ENCODE measurements around the gene USP10.

The USP10 gene

DNA sequence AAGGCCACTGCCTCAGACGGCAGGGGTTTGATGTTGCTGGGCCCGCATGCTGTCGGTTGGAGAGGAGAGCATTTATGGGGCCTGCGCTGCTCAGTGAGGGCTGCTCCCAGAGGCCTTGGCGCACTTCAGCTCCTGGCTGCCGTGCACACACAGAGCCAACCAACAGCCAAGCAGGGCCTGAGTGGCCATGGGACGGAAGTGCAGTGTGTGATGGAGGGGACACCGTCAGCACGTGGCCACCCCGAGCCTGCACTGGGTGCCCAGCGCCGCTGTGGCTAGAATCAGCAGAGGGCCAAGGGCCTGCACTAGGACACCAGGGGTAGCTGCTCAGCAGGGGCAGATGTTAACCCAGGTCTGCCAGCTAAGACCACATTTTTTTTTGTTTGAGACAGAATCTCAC, 29.7 kb upstream of the USP10 start:
- Histone ChIP-seq H3K27ac (no peak overlapping the region), H3K4me2 (no peak overlapping the region), H3K27me3 (no peaks in the 10 kb centered on the region), H3K4me3 (no peak overlapping the region), H3K9me3 (replicated peaks in 1 of 11) (no peaks in the 10 kb centered on the region), H3K36me3 (peaks cover 11 to 34% (median 16%) of the 10 kb centered on the region in 11 experiments; a peak in 21 of 22 replicates), H3K9ac (no peak overlapping the region), H3K4me1 (peaks cover 15 to 31% (median 21%) of the 10 kb centered on the region in 10 experiments), H4K20me1 (peaks cover 0 to 25% (median 5%) of the 10 kb centered on the region in 11 experiments; a peak in 7 of 22 replicates)
- no peak for TF ChIP-seq Cebpa-rat (IDR thresholded peaks at IDR 0.05)

DNA sequence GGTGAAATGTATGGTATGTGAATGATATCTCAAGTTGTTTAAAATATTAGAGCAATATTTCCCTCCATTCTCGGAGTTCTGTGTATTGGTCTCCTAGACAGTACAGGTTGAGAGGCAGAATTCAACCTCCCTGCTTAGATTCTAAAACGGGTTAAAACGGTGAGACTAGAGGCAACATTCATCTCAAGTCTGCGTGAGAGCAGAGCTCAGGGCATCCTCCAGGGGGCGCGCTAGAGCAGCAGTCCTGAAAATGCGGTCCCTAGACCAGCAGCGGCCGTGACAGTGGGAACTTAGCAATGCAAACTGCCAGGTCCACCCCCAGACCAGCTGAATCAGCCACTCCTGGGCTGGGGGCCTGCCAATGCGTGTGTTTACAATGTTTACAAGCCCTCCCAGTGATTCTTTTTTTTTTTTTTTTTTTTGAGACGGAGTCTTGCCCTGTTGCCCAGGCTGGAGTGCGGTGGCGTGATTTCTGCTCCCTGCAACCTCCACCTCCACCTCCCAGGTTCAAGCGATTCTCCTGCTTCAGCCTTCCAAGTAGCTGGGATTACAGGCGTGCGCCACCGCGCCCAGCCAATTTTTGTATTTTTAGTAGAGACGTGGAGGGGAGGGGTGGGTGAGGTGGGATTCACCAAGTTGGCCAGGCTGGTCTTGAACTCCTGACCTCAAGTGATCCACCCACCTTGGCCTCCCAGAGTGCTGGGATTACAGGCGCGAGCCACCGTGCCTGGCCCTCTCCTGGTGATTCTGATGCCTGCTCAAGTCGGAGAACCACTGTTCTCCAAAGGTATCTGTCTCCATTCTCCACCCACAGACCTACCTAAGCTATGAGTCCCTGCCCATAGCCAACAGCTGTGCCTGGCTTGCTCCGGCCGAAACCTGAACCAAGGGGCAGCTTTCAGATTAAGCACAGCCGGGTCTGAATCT, 27.3 kb upstream of the USP10 start:
- TF ChIP-seq Cebpa-rat (IDR thresholded peaks at IDR 0.05), result no peak
- H3K36me3 ChIP-seq, result peaks cover 0 to 10% (median 0%) of the 10 kb centered on the region in 11 experiments; a peak in 7 of 22 replicates
- no peak overlapping the region; a peak in 2 of 22 replicates for H3K9ac ChIP-seq
- H3K27ac ChIP-seq, result peak overlapping the region in 1 of 11 experiments; percentile 59; a peak in 3 of 22 replicates
- H3K9me3 ChIP-seq (replicated peaks in 1 of 11), result no peaks in the 10 kb centered on the region
- peaks cover 0 to 8% (median 0%) of the 10 kb centered on the region in 11 experiments; a peak in 5 of 22 replicates for H4K20me1 ChIP-seq
- H3K27me3 ChIP-seq, result no peaks in the 10 kb centered on the region
- peak overlapping the region; percentile 30 to 77 (median 61); a peak in 21 of 22 replicates for H3K4me2 ChIP-seq
- no peak overlapping the region for H3K4me3 ChIP-seq
- peaks cover 14 to 30% (median 19%) of the 10 kb centered on the region in 10 experiments for H3K4me1 ChIP-seq

DNA sequence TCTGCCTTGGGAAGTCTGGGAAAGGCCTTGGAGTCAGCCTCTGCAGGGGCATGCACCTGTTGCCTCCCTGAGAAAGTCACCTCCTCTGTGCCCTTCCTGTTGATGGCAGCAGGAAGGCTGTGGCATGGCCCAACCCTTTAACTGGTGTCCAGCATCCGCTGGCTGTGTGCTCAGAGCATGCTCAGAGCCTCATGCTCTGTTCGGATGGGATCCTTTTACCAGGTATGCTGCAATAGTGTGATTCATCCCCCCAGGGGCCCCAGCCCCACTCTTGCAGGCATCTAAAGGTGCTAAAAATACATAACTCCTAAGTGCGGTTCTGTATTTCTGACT, 26.6 kb upstream of the USP10 start:
- Histone ChIP-seq H3K4me3 (no peak overlapping the region), H3K4me2 (peak overlapping the region; percentile 30 to 77 (median 61)), H3K4me1 (peaks cover 14 to 27% (median 19%) of the 10 kb centered on the region in 10 experiments), H4K20me1 (peaks cover 0 to 8% (median 0%) of the 10 kb centered on the region in 11 experiments; a peak in 4 of 22 replicates), H3K9me3 (replicated peaks in 1 of 11) (no peaks in the 10 kb centered on the region), H3K9ac (peak overlapping the region in 3 of 11 experiments; percentile 7 to 33 (median 20); a peak in 5 of 22 replicates), H3K27me3 (no peaks in the 10 kb centered on the region), H3K27ac (peak overlapping the region in 4 of 11 experiments; percentile 43 to 59 (median 55); a peak in 4 of 22 replicates), H3K36me3 (peaks cover 0 to 3% (median 0%) of the 10 kb centered on the region in 11 experiments; a peak in 6 of 22 replicates)
- TF ChIP-seq Cebpa-rat (IDR thresholded peaks at IDR 0.05), result peak in 1 of 11 experiments; percentile 17; a peak in 1 of 22 replicates

DNA sequence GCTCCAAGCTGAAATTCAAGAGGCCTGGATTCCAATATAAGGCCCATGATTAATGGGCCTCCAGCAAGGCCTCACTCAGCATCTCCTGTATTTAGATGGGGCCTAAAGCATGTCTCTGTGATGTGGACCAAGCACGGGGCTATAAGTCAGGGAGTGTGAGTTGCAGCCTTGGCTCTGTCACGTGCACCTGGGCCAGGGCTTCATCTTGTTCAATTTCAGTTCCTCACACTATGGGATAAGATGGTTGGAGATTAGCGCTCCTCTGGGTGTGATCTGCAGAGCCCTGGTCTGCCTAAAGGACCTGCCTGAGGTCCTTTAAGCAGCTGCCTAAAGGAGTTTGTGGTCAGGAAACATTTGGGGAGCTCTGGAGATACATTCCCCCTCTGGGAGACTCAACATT, 26.2 kb upstream of the USP10 start:
- peak overlapping the region in 5 of 11 experiments; percentile 1 to 59 (median 54); a peak in 8 of 22 replicates for H3K27ac ChIP-seq
- H3K27me3 ChIP-seq, result no peaks in the 10 kb centered on the region
- no peak overlapping the region for H3K4me3 ChIP-seq
- TF ChIP-seq Cebpa-rat (IDR thresholded peaks at IDR 0.05), result no peak
- peaks cover 0 to 8% (median 0%) of the 10 kb centered on the region in 11 experiments; a peak in 3 of 22 replicates for H4K20me1 ChIP-seq
- H3K9me3 ChIP-seq (replicated peaks in 1 of 11), result no peaks in the 10 kb centered on the region
- peak overlapping the region; percentile 30 to 77 (median 61) for H3K4me2 ChIP-seq
- peaks cover 14 to 27% (median 19%) of the 10 kb centered on the region in 10 experiments for H3K4me1 ChIP-seq
- peak overlapping the region in 4 of 11 experiments; percentile 7 to 33 (median 20); a peak in 6 of 22 replicates for H3K9ac ChIP-seq
- no peaks in the 10 kb centered on the region; a peak in 1 of 22 replicates for H3K36me3 ChIP-seq

DNA sequence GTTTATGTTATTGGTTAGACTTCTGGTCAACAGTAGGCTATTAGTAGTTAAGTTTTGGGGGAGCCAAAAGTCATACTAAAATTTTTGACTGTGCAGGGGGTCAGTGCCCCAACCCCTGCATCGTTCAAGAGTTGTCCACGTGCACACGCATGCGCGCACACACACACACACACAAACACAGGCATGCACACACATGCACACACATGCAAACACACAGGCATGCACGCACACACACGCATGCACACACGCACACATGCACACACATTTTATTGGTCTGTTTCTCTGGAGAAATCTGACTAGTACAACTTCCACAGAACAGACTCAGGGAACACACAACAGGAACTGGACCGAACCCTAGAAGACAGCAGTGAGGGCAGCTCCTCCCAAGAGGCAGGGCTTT, 24.4 kb upstream of the USP10 start:
- no peak overlapping the region for H3K27ac ChIP-seq
- no peaks in the 10 kb centered on the region for H3K27me3 ChIP-seq
- no peaks in the 10 kb centered on the region for H3K9me3 ChIP-seq (replicated peaks in 1 of 11)
- peaks cover 0 to 8% (median 0%) of the 10 kb centered on the region in 11 experiments; a peak in 3 of 22 replicates for H4K20me1 ChIP-seq
- no peak overlapping the region for H3K9ac ChIP-seq
- no peaks in the 10 kb centered on the region for H3K36me3 ChIP-seq
- peaks cover 14 to 36% (median 25%) of the 10 kb centered on the region in 10 experiments for H3K4me1 ChIP-seq
- no peak overlapping the region for H3K4me2 ChIP-seq
- H3K4me3 ChIP-seq, result no peak overlapping the region
- TF ChIP-seq Cebpa-rat (IDR thresholded peaks at IDR 0.05), result no peak

DNA sequence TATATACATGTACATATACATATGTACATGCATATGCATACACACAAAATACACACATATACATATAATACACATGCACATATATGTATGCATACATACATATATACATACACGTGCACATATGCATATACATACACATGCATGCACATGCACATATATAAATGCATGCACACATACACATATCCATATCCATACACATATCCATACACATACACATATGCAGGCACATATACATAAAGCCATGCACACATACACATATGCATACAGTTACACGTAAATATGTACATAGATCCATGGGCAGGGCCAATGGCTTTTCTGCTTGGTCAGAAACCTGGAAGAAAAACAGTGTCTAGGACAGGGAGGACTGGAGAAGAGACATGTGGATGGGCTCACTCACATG, 23.9 kb upstream of the USP10 start:
- no peak for TF ChIP-seq Cebpa-rat (IDR thresholded peaks at IDR 0.05)
- H3K4me1 ChIP-seq, result peaks cover 14 to 40% (median 28%) of the 10 kb centered on the region in 10 experiments
- no peak overlapping the region for H3K4me2 ChIP-seq
- no peak overlapping the region for H3K9ac ChIP-seq
- H3K4me3 ChIP-seq, result no peak overlapping the region
- H3K36me3 ChIP-seq, result no peaks in the 10 kb centered on the region
- H3K27ac ChIP-seq, result no peak overlapping the region
- H3K27me3 ChIP-seq, result no peaks in the 10 kb centered on the region
- H4K20me1 ChIP-seq, result peaks cover 0 to 8% (median 0%) of the 10 kb centered on the region in 11 experiments; a peak in 3 of 22 replicates
- H3K9me3 ChIP-seq (replicated peaks in 1 of 11), result no peaks in the 10 kb centered on the region

DNA sequence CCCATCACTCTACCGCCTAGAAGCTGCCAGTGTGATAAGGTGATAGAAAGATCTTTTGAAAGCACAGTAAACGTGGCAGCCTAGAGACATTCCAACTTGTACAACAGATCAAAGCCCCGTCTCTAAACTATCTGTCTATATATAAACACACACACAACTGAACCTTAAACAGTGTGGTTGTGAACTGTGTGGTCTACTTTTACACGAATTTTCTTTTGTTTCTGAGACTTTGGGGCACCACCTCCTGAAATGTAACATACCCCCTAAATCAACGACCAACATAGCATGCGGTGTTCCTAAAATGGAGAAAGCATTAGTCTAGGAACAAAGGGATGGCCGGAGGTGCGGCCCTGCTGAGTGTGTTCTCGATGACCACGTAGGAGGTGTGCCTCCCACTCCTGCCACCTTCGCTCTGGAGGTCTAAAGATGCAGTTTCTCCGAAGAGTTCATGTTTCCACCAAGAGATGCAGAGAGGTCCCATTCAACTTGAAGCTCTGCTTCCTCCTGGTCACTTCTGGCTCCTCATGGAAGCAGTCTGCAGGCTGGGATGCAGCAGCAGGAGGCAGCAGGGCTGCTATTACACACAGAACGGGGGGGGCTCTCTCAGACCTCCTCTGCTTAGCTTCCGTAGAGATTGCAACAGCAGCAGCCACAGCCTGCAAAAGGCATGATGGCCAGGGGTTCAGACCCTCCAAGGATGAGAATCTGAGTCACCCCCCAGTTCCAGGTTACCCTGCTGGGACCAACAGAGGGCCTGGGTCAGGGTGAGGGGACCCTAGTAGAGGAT, 22.6 kb upstream of the USP10 start:
- TF ChIP-seq Cebpa-rat (IDR thresholded peaks at IDR 0.05), result no peak
- no peaks in the 10 kb centered on the region for H3K9me3 ChIP-seq (replicated peaks in 1 of 11)
- H3K4me1 ChIP-seq, result peaks cover 14 to 38% (median 28%) of the 10 kb centered on the region in 10 experiments
- no peak overlapping the region for H3K4me2 ChIP-seq
- no peak overlapping the region for H3K4me3 ChIP-seq
- no peaks in the 10 kb centered on the region for H3K27me3 ChIP-seq
- no peak overlapping the region for H3K9ac ChIP-seq
- H4K20me1 ChIP-seq, result peaks cover 0 to 8% (median 0%) of the 10 kb centered on the region in 11 experiments; a peak in 3 of 22 replicates
- H3K27ac ChIP-seq, result no peak overlapping the region
- no peaks in the 10 kb centered on the region for H3K36me3 ChIP-seq

DNA sequence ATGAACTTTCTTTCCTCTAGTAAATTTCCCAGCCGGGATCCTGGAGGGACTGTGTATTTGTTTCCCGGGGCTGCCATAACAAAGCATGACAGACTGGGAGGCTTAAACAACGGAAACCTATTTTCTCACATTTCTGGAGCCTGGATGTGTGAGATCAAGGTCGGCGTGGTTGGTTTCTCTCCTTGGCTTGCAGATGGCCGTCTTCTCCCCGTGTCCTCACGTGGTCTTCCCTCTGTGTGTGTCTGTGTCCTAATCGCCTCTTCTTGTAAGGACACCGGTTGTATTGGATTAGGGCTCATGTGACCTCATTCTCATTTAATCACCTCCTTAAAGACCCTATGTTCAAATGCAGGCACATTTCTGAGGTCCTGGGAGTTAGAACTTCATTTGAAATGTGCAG, 22.0 kb upstream of the USP10 start:
- TF ChIP-seq Cebpa-rat (IDR thresholded peaks at IDR 0.05), result no peak
- no peaks in the 10 kb centered on the region for H3K36me3 ChIP-seq
- peaks cover 0 to 5% (median 0%) of the 10 kb centered on the region in 11 experiments; a peak in 3 of 22 replicates for H4K20me1 ChIP-seq
- H3K9ac ChIP-seq, result no peak overlapping the region
- H3K27me3 ChIP-seq, result no peaks in the 10 kb centered on the region
- H3K4me1 ChIP-seq, result peaks cover 12 to 32% (median 23%) of the 10 kb centered on the region in 10 experiments
- H3K4me3 ChIP-seq, result no peak overlapping the region
- no peaks in the 10 kb centered on the region for H3K9me3 ChIP-seq (replicated peaks in 1 of 11)
- H3K4me2 ChIP-seq, result no peak overlapping the region
- no peak overlapping the region for H3K27ac ChIP-seq

Measured in BLaER1 treated with 17β-estradiol and CSF1 and Interleukin-3, amounts not matched to agents 10 nM and 100 nM (cell line).